ENCODE measurements around the gene ZNF146. TPM values are rescaled to one million over a fixed set of nuclear protein-coding genes. Genes with fewer than 3 reads are reported as not detected.

ZNF146 gene
- total and polyA plus RNA-seq, 8 donors: 8.7 to 108 (median 23.5) TPM

Small RNA genes lying within 50 kb of the gene (small RNA-seq; reads per million reads assigned to genes)
- gene RF00019: 0 reads per million in 4 donors

Other genes starting within 250 kb of the ZNF146 start
- 10 to 100 TPM in 3 of 5 donors, 1 to 10 TPM in 1, not detected in 1; 8.0 to 38.1 (median 21.1) TPM for gene SDHAF1, start 219.9 kb upstream of the ZNF146 start, total RNA-seq
- gene SDHAF1, start 219.9 kb upstream of the ZNF146 start, polyA plus RNA-seq: 10 to 100 TPM; 19.2 to 31.2 (median 28.3) TPM
- 10 to 100 TPM in 1 of 5 donors, 1 to 10 TPM in 3, not detected in 1; 1.3 to 11.2 (median 5.4) TPM for gene SYNE4, start 206.3 kb upstream of the ZNF146 start, total RNA-seq
- gene SYNE4, start 206.3 kb upstream of the ZNF146 start, polyA plus RNA-seq: 1 to 10 TPM; 3.5 to 5.8 (median 4.6) TPM
- gene ALKBH6, start 200.9 kb upstream of the ZNF146 start, total RNA-seq: 100 to 1,000 TPM in 2 of 5 donors, 10 to 100 TPM in 1, 1 to 10 TPM in 2; 8.8 to 187 (median 44.2) TPM
- gene ALKBH6, start 200.9 kb upstream of the ZNF146 start, polyA plus RNA-seq: 10 to 100 TPM in 2 of 3 donors, 1 to 10 TPM in 1; 9.8 to 25.8 (median 13.7) TPM
- gene CLIP3, start 182.2 kb upstream of the ZNF146 start, total RNA-seq: 10 to 100 TPM in 1 of 5 donors, 1 to 10 TPM in 4; 1.8 to 17.1 (median 7.5) TPM
- gene CLIP3, start 182.2 kb upstream of the ZNF146 start, polyA plus RNA-seq: 1 to 10 TPM; 4.5 to 8.3 (median 5.5) TPM
- gene THAP8, start 160.8 kb upstream of the ZNF146 start, total RNA-seq: 10 to 100 TPM in 1 of 5 donors, 1 to 10 TPM in 1, under 1 TPM in 2, not detected in 1; 0.29 to 12.8 (median 5.1) TPM
- 1 to 10 TPM; 4.4 to 4.7 (median 4.7) TPM for gene THAP8, start 160.8 kb upstream of the ZNF146 start, polyA plus RNA-seq
- 10 to 100 TPM in 1 of 5 donors, 1 to 10 TPM in 3, under 1 TPM in 1; 0.29 to 15.2 (median 2.7) TPM for gene WDR62, start 160.2 kb upstream of the ZNF146 start, total RNA-seq
- gene WDR62, start 160.2 kb upstream of the ZNF146 start, polyA plus RNA-seq: 1 to 10 TPM in 2 of 3 donors, under 1 TPM in 1; 0.31 to 1.3 (median 1.2) TPM
- gene OVOL3, start 104.0 kb upstream of the ZNF146 start, total RNA-seq: not detected
- not detected for gene OVOL3, start 104.0 kb upstream of the ZNF146 start, polyA plus RNA-seq
- 100 to 1,000 TPM in 1 of 5 donors, 10 to 100 TPM in 4; 16.2 to 199 (median 42.8) TPM for gene POLR2I, start 100.2 kb upstream of the ZNF146 start, total RNA-seq
- 100 to 1,000 TPM in 2 of 3 donors, 10 to 100 TPM in 1; 84.0 to 123 (median 117) TPM for gene POLR2I, start 100.2 kb upstream of the ZNF146 start, polyA plus RNA-seq
- gene TBCB, start 99.6 kb upstream of the ZNF146 start, total RNA-seq: 100 to 1,000 TPM in 1 of 5 donors, 10 to 100 TPM in 4; 32.1 to 263 (median 71.0) TPM
- 100 to 1,000 TPM; 137 to 165 (median 140) TPM for gene TBCB, start 99.6 kb upstream of the ZNF146 start, polyA plus RNA-seq
- gene CAPNS1, start 75.0 kb upstream of the ZNF146 start, total RNA-seq: 100 to 1,000 TPM in 4 of 5 donors, 10 to 100 TPM in 1; 93.7 to 188 (median 115) TPM
- 100 to 1,000 TPM; 500 to 575 (median 554) TPM for gene CAPNS1, start 75.0 kb upstream of the ZNF146 start, polyA plus RNA-seq
- 10 to 100 TPM in 2 of 5 donors, 1 to 10 TPM in 2, not detected in 1; 4.0 to 21.0 (median 10.4) TPM for gene COX7A1, start 62.7 kb upstream of the ZNF146 start, total RNA-seq
- gene COX7A1, start 62.7 kb upstream of the ZNF146 start, polyA plus RNA-seq: 10 to 100 TPM; 31.9 to 43.4 (median 32.7) TPM
- 10 to 100 TPM in 1 of 5 donors, 1 to 10 TPM in 3, under 1 TPM in 1; 0.45 to 16.3 (median 2.3) TPM for gene ZNF565, start 441 bp upstream of the ZNF146 start, total RNA-seq
- 1 to 10 TPM; 2.1 to 3.4 (median 2.3) TPM for gene ZNF565, start 441 bp upstream of the ZNF146 start, polyA plus RNA-seq
- gene ZFP14, start 164.1 kb downstream of the ZNF146 start, total RNA-seq: 1 to 10 TPM in 4 of 5 donors, under 1 TPM in 1; 0.29 to 9.2 (median 5.9) TPM
- 1 to 10 TPM in 2 of 3 donors, under 1 TPM in 1; 0.68 to 2.0 (median 1.2) TPM for gene ZFP14, start 164.1 kb downstream of the ZNF146 start, polyA plus RNA-seq
- gene ZFP82, start 203.5 kb downstream of the ZNF146 start, total RNA-seq: 1 to 10 TPM in 2 of 5 donors, under 1 TPM in 3; 0.29 to 7.3 (median 0.58) TPM
- 1 to 10 TPM; 1.1 to 1.5 (median 1.4) TPM for gene ZFP82, start 203.5 kb downstream of the ZNF146 start, polyA plus RNA-seq

Data from stomach (tissue), 8 donors.